GM18951 (cell line): ENCODE results near the gene UCP2.
A peak's percentile ranks its signal among the peaks of the same experiment; 100 is the strongest.

Experiments used
- POLR2A ChIP-seq: IDR thresholded peaks from 4 replicates; pipeline ENCODE4 v1.6.1; 2011; ENCODE audit warnings: mild to moderate bottlenecking; ENCODE audit not compliant: insufficient read length, insufficient read depth; ENCODE audit errors: extremely low read depth
- in situ Hi-C: fragments of 300-500 bp; cut with MboI; formaldehyde crosslinking; loops from one replicate; pipeline ENCODE4 v1.12.0; 2022; ENCODE audit warnings: low sequenced_read_pairs, mixed read lengths, inconsistent platforms; ENCODE audit not compliant: unreplicated experiment

The UCP2 gene

DNA sequence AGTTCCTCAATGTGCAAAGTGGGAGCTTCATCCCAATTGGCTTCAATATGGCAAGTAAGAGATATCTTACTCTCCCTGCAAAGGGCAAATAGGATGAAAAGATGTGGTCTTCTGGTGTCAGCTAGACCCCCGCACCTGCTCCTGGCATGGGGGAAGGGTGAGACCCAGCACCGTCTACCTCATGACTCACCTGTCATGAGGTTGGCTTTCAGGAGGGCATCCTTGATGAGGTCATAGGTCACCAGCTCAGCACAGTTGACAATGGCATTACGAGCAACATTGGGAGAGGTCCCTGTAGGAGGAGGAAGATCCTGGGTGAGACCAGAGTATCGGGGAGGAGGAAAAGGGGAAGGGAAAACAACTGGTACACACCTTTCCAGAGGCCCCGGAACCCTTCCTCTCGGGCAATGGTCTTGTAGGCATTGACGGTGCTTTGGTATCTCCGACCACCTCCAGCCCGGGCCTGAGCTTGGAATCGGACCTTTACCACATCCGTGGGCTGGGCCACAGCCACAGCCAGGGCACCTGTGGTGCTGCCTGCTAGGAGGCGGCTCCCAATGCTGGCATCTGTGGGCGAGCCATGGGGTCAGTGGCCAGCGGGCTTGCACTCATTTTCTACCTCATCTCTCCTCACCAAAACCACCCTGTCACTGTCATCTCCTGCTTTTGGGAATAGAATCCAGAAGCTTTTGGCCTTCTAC is 6.0 kb downstream of the UCP2 start:
- TF ChIP-seq POLR2A: no peak
- in situ Hi-C loops: no loop called here

DNA sequence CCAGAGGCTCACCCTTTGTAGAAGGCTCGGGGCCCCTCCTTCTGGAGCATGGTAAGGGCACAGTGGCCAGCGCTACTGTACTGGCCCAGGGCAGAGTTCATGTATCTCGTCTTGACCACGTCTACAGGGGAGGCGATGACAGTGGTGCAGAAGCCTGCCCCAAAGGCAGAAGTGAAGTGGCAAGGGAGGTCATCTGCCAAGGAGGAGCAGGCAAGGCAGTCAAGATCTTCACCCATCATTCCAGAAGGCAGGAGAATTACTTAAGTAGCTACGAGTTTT is 7.2 kb downstream of the UCP2 start:
- in situ Hi-C loops: no loop called here
- no peak for TF ChIP-seq POLR2A

DNA sequence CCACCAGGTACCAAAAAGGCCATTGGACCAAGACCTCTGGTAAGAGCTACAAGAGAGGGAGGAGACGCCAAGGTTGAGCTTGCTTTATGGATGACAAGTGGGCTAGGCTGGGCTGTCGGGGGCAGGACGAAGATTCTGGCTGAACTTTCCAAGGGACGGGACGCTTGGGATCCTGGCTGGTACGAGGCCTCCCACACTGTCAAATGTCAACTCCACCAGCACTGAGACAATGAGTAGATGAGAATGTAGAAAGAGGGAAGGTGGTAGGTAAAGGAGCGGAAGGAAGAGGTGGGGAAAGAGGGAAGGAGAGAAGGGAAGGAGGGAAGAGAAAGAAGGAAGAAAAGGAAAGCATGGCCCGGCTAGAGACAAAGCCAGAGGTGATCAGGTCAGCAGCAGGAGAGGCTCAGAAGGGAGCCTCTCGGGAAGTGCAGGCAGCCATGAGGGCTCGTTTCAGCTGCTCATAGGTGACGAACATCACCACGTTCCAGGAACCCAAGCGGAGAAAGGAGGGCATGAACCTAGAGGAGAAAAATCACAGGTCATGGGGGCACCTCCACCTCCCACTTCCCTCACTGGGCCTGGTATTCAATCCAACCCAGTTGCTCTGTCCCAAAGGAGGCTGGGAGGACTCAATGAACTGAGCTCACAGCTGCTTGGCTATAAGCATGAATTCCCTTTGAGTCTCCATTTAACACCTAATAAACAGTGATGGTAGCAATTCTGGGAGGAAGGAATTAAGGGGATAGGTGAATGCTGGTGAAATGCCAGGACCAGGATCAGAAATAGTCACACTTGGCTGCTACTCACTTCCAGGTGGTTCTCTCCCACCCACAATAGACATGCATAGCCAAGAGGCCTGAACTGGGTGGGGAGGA is 7.8 kb downstream of the UCP2 start:
- no peak for TF ChIP-seq POLR2A
- in situ Hi-C loops: no loop called here

DNA sequence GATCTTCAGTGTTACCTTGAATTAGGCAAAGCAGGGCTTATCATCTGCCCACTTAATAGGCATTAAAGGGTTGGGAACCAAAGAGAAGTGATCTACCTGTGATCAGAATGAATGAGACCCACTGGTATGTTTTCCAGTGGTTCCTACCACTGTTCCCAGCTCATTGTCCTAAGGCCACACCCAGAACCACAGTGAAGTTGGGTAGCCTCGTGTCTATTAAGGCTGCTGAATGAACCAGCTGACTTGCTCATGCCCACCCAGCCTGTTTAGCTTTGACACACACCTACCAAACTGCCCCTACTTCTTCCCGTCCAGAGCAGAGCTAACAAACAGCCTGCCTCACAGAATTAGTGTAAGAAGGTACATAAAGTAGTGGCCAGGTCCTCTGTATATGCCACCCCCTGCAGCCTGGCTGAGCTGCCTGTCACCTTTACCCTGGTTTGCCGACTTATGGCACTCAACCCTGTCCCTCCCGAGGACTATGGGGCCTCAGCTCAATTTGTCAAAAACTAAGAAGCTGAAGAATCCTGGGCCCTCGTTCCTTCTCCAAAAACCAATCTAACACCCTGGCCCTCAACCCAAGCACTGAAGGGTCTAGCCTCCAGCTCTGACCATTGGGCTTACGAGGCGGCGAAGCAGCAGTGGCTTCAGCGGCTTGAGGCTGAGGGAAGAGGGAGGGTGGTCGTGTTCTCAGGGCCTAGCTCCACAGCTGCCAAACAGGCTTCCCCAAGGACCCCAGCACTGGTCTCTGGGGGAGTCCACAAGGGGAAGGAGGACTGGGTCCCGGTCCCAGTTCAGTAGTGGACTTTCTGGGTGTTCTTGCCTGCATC is 9.8 kb downstream of the UCP2 start:
- TF ChIP-seq POLR2A: peak; percentile 5
- in situ Hi-C loops: no loop called here

DNA sequence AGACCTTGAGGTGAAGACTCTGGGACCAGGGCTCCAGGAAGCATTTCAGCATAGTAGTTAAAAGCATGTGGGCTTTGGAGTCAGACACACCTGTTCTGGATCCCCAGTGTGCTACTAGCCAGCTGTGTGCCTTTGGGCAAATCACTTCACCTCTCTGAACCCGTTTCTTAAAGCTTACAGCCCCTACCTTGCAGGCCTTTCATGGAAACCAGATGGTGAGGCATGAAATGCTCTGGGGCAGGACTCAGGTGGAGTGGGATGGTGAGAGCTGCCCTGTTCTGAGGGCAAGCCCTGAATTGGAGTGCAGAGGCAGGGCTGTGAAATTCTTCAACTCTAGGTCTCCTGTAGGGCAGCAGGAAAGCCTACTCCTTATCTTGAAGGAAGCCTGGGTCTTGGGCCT is 10.5 kb downstream of the UCP2 start:
- peak; percentile 12 for TF ChIP-seq POLR2A
- in situ Hi-C loops: no loop called here

DNA sequence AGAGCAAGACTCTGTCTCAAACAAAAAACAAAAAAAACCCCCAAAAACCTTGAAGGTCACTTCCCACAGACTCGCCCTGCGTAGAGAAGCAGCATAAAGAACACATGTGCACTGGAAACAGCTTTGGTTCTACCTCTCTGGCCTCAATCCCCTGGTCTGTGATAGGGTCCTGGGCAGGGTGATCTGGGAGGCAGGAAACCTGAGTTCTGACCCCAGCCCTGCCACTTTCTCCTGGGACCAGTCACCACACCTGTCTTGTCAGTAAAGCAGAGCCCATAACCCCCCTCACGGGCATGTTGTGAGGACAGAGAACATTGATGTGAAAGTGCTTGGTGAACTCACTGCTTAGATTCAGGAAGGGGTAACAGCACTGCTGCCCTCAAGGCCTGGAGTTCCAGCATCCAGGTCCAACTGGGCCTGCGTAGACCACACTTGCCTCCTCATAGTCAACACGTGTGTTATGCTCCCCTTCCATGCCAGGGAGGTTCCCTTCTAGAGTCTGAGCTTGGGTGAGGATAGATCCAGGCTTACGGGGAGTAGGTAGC is 11.4 kb downstream of the UCP2 start:
- in situ Hi-C loops: no loop called here
- peak; percentile 43 for TF ChIP-seq POLR2A

DNA sequence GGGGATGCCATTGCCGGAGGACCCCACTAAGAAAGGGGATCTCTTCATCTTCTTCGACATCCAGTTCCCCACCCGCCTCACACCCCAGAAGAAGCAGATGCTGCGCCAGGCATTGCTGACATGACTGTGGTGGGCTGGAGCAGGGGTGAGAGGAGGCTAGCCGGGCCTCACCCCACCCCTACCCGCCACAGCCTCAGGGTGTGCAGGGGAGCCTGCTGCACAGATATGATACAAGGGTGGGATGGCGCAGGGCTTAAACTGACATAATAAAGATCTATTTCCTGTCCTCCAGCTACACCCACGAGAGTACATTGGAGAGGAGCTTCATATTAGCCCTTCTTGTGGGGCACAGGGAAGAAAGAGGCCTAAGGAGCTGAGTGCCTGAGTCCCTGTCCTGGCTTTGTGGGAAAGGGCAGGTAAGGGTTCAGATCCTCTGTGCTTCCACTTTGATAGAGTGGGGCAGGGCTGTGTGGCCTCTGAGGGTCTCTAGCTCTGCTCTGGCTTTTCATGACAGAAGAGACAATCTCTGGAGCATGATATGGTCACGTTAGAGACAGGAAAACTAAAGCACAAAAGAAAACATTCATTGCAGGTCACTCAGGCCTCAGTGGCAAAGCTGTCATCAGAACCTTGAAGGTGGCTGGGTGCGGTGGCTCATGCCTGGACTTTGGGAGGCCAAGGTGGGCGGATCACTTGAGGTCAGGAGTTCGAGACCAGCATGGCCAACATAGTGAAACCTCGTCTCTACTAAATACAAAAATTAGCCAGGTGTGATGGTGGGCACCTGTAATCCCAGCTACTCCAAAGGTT is 12.4 kb downstream of the UCP2 start:
- no peak for TF ChIP-seq POLR2A
- in situ Hi-C loops: no loop called here

DNA sequence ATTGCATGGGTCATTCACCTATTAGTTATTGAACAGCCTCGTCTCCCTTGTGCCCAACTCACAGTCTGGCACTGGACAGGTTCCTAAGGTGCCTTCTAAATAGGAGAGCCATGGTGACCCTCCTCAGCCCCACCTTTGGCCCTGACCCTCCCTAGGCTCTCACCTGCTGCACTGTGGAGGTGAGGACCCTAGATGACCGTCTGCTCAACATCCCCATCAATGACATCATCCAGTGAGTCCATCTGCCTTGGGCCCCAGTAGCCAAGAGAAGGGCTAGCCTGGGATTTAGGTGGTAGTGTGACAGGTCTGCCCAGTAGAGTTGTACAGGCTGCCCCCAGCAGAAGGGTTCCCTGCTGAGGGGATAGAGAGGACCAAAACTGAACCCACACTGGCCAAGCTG is 13.6 kb downstream of the UCP2 start:
- in situ Hi-C loops: no loop called here
- TF ChIP-seq POLR2A: no peak

DNA sequence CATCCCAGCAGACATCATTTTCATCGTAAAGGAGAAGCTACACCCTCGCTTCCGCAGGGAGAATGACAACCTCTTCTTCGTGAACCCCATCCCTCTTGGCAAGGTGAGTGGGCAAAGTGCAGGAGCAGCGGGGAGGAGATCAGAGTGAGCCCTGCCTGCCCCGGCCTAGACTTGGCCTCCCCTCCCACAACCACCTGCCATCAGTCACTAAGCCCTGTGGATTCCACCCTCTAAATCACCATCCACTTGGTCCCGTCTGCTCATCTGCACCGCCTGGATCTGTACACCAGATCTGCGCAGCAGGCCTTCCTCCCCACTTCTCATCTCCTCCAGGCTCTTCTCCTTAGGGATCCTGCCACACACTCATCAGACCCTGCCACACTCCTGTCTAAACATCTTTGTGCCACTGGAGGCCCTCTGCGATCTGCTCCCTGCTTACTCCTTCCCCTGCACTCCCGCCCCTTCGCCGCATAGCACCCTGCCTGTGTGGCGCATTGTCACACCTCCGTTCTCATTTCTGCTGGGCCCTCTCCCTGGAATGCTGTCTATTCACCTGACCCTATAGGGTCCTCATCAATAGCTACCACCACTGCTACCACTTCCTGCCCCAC is 14.2 kb downstream of the UCP2 start:
- TF ChIP-seq POLR2A: no peak
- in situ Hi-C loops: no loop called here

GRCh38 chr11:73965764-73966121 is 16.9 kb downstream of the UCP2 start:
- no peak for TF ChIP-seq POLR2A
- in situ Hi-C loops: no loop called here

- in situ Hi-C loops: no loop called here
- no peak for TF ChIP-seq POLR2A
These were observed 17.4 kb downstream of the UCP2 start for GRCh38 chr11:73965076-73965763.

DNA sequence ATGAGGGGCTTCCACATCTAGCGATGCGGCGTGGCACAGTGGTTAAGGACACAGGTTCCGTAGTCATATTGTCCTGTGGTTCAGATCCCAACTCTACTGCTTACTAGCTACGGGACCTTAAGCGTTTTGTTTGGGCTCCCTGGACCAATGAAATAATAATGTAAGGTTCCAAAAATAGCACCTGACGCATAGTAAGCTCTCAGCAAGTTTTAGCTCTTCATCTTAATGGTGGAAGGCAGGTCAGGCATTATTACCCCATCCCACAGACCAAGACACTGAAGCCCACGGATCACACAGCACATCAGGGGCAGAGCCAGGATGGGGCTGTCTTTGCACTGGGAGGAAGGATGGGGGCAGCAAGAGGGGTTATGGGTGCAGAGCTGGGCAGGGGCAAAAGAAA is 18.8 kb downstream of the UCP2 start:
- in situ Hi-C loops: no loop called here
- TF ChIP-seq POLR2A: no peak
